GM12891 (cell line): ENCODE measurements around the gene LCE3A. TPM values are rescaled to one million over a fixed set of nuclear protein-coding genes. Genes with fewer than 3 reads are reported as not detected.
"Not testable (repeated sequence)": the region's sequence is repeated elsewhere in the genome, so short reads cannot be mapped to it uniquely, and the experiment has no call there.

ENCODE experiments used
- DNase-seq: peaks from one replicate; pipeline ENCODE4 v3.0.0; 2011; ENCODE audit warnings: low spot score; ENCODE audit not compliant: insufficient read length
- FAIRE-seq: peaks from 2 replicates; lab custom pipeline; 2011; peaks lifted over from hg19 to GRCh38; lab: Jason Lieb, UNC
- PAX5 ChIP-seq: IDR thresholded peaks from 2 replicates; pipeline ENCODE4 v1.6.1; 2011; ENCODE audit warnings: low read length, moderate library complexity, mild to moderate bottlenecking; ENCODE audit not compliant: insufficient read depth, severe bottlenecking
- POLR2A ChIP-seq: IDR thresholded peaks from 2 replicates; pipeline ENCODE4 v1.6.1; 2011; ENCODE audit warnings: low read depth, low read length, control low read depth
- POLR2AphosphoS5 ChIP-seq: IDR thresholded peaks from 2 replicates; pipeline ENCODE4 v1.6.1; 2011; ENCODE audit warnings: low read depth, low read length, control low read depth
- POU2F2 ChIP-seq: IDR thresholded peaks from 2 replicates; pipeline ENCODE4 v1.6.1; 2011; ENCODE audit warnings: low read depth, mild to moderate bottlenecking, control low read depth, low read length, moderate library complexity
- SPI1 ChIP-seq: IDR thresholded peaks from 2 replicates; pipeline ENCODE4 v1.6.1; 2011; ENCODE audit warnings: low read depth, low read length, control low read depth
- TAF1 ChIP-seq: IDR thresholded peaks from 2 replicates; pipeline ENCODE4 v1.6.1; 2011; ENCODE audit warnings: low read depth, low read length, control low read depth
- polyA plus RNA-seq: library from polyadenylated mRNA; unstranded; fragments of >200 nt; gene quantifications from one replicate; pipeline ENCODE4 v1.2.1, GENCODE V29; 2012; ENCODE audit warnings: low read depth, missing spikeins, inconsistent platforms; ENCODE audit not compliant: missing spikeins

Gene LCE3A
- polyA plus RNA-seq, result not detected

- DNase-seq, result no peak
- FAIRE-seq, result no peak
Measured at GRCh38 chr1:152622803-152623202, at the start of gene LCE3A. Gene LCE3A, minus strand, starts transcription at chr1:152623103. Its CDS starts 0 bp downstream, at chr1:152623103.

GRCh38 chr1:152667648-152668047 is 44.7 kb upstream of the LCE3A start:
- FAIRE-seq (no peak), DNase-seq (no peak)
- no peak for TF ChIP-seq TAF1
- TF ChIP-seq POLR2AphosphoS5, result no peak

More at GRCh38 chr1:152622803-152623202, at the start of gene LCE3A:
- TF ChIP-seq TAF1 (no peak), POLR2A (no peak), POLR2AphosphoS5 (no peak), POU2F2 (no peak), SPI1 (no peak), PAX5 (no peak)

GRCh38 chr1:152666171-152666570 is 43.3 kb upstream of the LCE3A start:
- DNase-seq, FAIRE-seq: not testable (repeated sequence)

- TF ChIP-seq POU2F2 (no peak), TAF1 (no peak), POLR2A (no peak), PAX5 (no peak), POLR2AphosphoS5 (no peak), SPI1 (no peak)
- FAIRE-seq (no peak), DNase-seq (no peak)
Measured at GRCh38 chr1:152663098-152663497, 40.2 kb upstream of the LCE3A start, which contains the start of gene LCE2D. Gene LCE2D, plus strand, starts transcription at chr1:152663380. Its CDS starts 726 bp downstream, at chr1:152664106.

- no peak for FAIRE-seq
- TF ChIP-seq POU2F2 (no peak), POLR2A (no peak), SPI1 (no peak), POLR2AphosphoS5 (no peak), TAF1 (no peak), PAX5 (no peak)
- DNase-seq, result no peak
Measured at GRCh38 chr1:152658649-152659048, 35.7 kb upstream of the LCE3A start.

- TF ChIP-seq POU2F2 (no peak), POLR2A (no peak), POLR2AphosphoS5 (no peak), SPI1 (no peak), TAF1 (no peak), PAX5 (no peak)
- DNase-seq, result no peak
- FAIRE-seq, result no peak
Measured at GRCh38 chr1:152657677-152658076, 34.8 kb upstream of the LCE3A start.

- no peak for TF ChIP-seq SPI1
- no peak for TF ChIP-seq POLR2A
- TF ChIP-seq POU2F2, result no peak
- TF ChIP-seq PAX5, result no peak
- no peak for TF ChIP-seq TAF1
- TF ChIP-seq POLR2AphosphoS5, result no peak
- no peak for FAIRE-seq
- DNase-seq, result no peak
Measured at GRCh38 chr1:152656459-152656858, 33.6 kb upstream of the LCE3A start.

GRCh38 chr1:152654110-152654509 is 31.2 kb upstream of the LCE3A start:
- TF ChIP-seq POU2F2 (no peak), SPI1 (no peak), POLR2A (no peak), PAX5 (no peak), POLR2AphosphoS5 (no peak), TAF1 (no peak)
- DNase-seq (peak; percentile 11), FAIRE-seq (no peak)

GRCh38 chr1:152646656-152647055 is 23.8 kb upstream of the LCE3A start:
- FAIRE-seq, result no peak
- no peak for TF ChIP-seq POLR2AphosphoS5
- no peak for TF ChIP-seq PAX5
- no peak for TF ChIP-seq POU2F2
- TF ChIP-seq TAF1, result no peak
- no peak for TF ChIP-seq POLR2A
- TF ChIP-seq SPI1, result no peak

GRCh38 chr1:152645146-152645545 is 22.2 kb upstream of the LCE3A start:
- no peak for TF ChIP-seq POLR2A
- TF ChIP-seq POLR2AphosphoS5, result no peak
- no peak for TF ChIP-seq TAF1
- TF ChIP-seq SPI1, result no peak
- no peak for TF ChIP-seq POU2F2
- no peak for TF ChIP-seq PAX5
- DNase-seq (no peak), FAIRE-seq (no peak)

More at GRCh38 chr1:152646656-152647055, 23.8 kb upstream of the LCE3A start:
- DNase-seq, result no peak

GRCh38 chr1:152643945-152644344 is 21.0 kb upstream of the LCE3A start:
- DNase-seq (no peak), FAIRE-seq (no peak)
- TF ChIP-seq POLR2A (no peak), TAF1 (no peak), POLR2AphosphoS5 (no peak), PAX5 (no peak), SPI1 (no peak), POU2F2 (no peak)
